HEK293 (cell line): ENCODE data around the gene PZP.

ENCODE experiments used
- CTCF ChIA-PET: fragments of 350-600 bp; formaldehyde crosslinking; extraction: SDS; loops from one replicate; lab custom pipeline; 2021; ENCODE audit warnings: antibody characterized with exemption; lab: Yijun Ruan, JAX
- POLR2A ChIA-PET: fragments of 300-600 bp; formaldehyde crosslinking; extraction: SDS; loops from one replicate; lab custom pipeline; 2020; ENCODE audit warnings: antibody characterized with exemption, inconsistent platforms; lab: Yijun Ruan, JAX
- H3K27ac ChIP-seq: fragments of 200-500 bp; sonication (Bioruptor generic); 2 replicates; pipeline ENCODE4 v1.5.1; 2014; ENCODE audit warnings: low read depth, low read length, control low read depth, inconsistent platforms; ENCODE audit errors: extremely low read depth
- H3K36me3 ChIP-seq, 2 experiments: fragments of 200-500 bp in 1 of 2; sonication (Bioruptor generic) in 1 of 2; 1 replicate in 1 of 2; 2 replicates in 1 of 2; pipeline ENCODE4 v1.5.1; 2014 to 2017; ENCODE audit warnings: inconsistent platforms in 2 of 2, low read length in 2 of 2; ENCODE audit not compliant: control insufficient read depth in 2 of 2, insufficient read depth in 1 of 2
- H3K4me1 ChIP-seq: fragments of 200-500 bp; sonication (Bioruptor generic); 2 replicates; pipeline ENCODE4 v1.5.1; 2014; ENCODE audit warnings: mild to moderate bottlenecking, low read length, inconsistent platforms; ENCODE audit not compliant: control insufficient read depth, insufficient read depth
- H3K4me3 ChIP-seq: 2 replicates; pipeline ENCODE4 v1.5.1; 2011; ENCODE audit warnings: low read depth, mild to moderate bottlenecking, control low read depth, low read length, moderate library complexity
- H3K9me3 ChIP-seq: fragments of 200-500 bp; sonication (Bioruptor generic); 2 replicates; pipeline ENCODE4 v1.5.1; 2014; ENCODE audit warnings: low read depth, low read length, inconsistent platforms; ENCODE audit not compliant: control insufficient read depth, insufficient read depth
- GLIS2 ChIP-seq: fragments of 450-650 bp; formaldehyde crosslinking; IDR thresholded peaks from 2 replicates; pipeline ENCODE4 v1.5.1; 2016; ENCODE audit warnings: missing biosample characterization, missing genetic modification characterization
- HOXC10 ChIP-seq: sonication (generic); formaldehyde crosslinking; IDR thresholded peaks from 2 replicates; pipeline ENCODE4 v1.8.1; 2023; ENCODE audit warnings: mild to moderate bottlenecking, missing genetic modification reagents
- HOXD13 ChIP-seq: sonication (generic); formaldehyde crosslinking; IDR thresholded peaks from 2 replicates; pipeline ENCODE4 v1.8.0; 2022; ENCODE audit warnings: missing genetic modification reagents, borderline replicate concordance
- PBX3 ChIP-seq: sonication (generic); formaldehyde crosslinking; IDR thresholded peaks from 2 replicates; pipeline ENCODE4 v1.8.1; 2022; ENCODE audit warnings: mild to moderate bottlenecking, moderate library complexity, missing genetic modification reagents
- SALL2 ChIP-seq: fragments of 450-650 bp; formaldehyde crosslinking; IDR thresholded peaks from 2 replicates; pipeline ENCODE4 v1.5.0; 2017; ENCODE audit warnings: missing biosample characterization, mild to moderate bottlenecking, missing genetic modification characterization, borderline replicate concordance
- ZBTB20 ChIP-seq: fragments of 450-650 bp; formaldehyde crosslinking; IDR thresholded peaks from 2 replicates; pipeline ENCODE4 v1.5.1; 2016; ENCODE audit warnings: missing biosample characterization, missing genetic modification characterization
- ZBTB26 ChIP-seq: fragments of 450-650 bp; formaldehyde crosslinking; optimal IDR thresholded peaks from 2 replicates; pipeline ENCODE3; 2016; ENCODE audit warnings: missing biosample characterization, mild to moderate bottlenecking, missing genetic modification characterization
- ZBTB7A ChIP-seq: fragments of 450-650 bp; formaldehyde crosslinking; IDR thresholded peaks from 2 replicates; pipeline ENCODE4 v1.5.1; 2016; ENCODE audit warnings: low read depth, missing biosample characterization, missing genetic modification characterization
- ZFHX2 ChIP-seq: fragments of 450-650 bp; formaldehyde crosslinking; conservative IDR thresholded peaks from 2 replicates; pipeline ENCODE4 v1.5.1; 2016; ENCODE audit warnings: missing biosample characterization, missing genetic modification characterization
- ZFP69B ChIP-seq: fragments of 450-650 bp; formaldehyde crosslinking; IDR thresholded peaks from 2 replicates; pipeline ENCODE4 v1.5.1; 2016; ENCODE audit warnings: missing biosample characterization, missing genetic modification characterization
- ZNF140 ChIP-seq: fragments of 450-650 bp; formaldehyde crosslinking; IDR thresholded peaks from 2 replicates; pipeline ENCODE4 v1.5.1; 2016; ENCODE audit warnings: missing biosample characterization, missing genetic modification characterization
- ZNF18 ChIP-seq: fragments of 450-650 bp; formaldehyde crosslinking; IDR thresholded peaks from 2 replicates; pipeline ENCODE4 v1.5.1; 2016; ENCODE audit warnings: missing biosample characterization, missing genetic modification characterization
- ZNF24 ChIP-seq: fragments of 450-650 bp; formaldehyde crosslinking; IDR thresholded peaks from 2 replicates; pipeline ENCODE4 v1.5.1; 2016; ENCODE audit warnings: missing biosample characterization, missing genetic modification characterization
- ZNF394 ChIP-seq: fragments of 450-650 bp; formaldehyde crosslinking; IDR thresholded peaks from 2 replicates; pipeline ENCODE4 v1.5.1; 2016; ENCODE audit warnings: missing biosample characterization, missing genetic modification characterization, mild to moderate bottlenecking, moderate library complexity, borderline replicate concordance
- ZNF398 ChIP-seq: fragments of 450-650 bp; formaldehyde crosslinking; IDR thresholded peaks from 2 replicates; pipeline ENCODE4 v1.5.1; 2017; ENCODE audit warnings: missing biosample characterization, missing genetic modification characterization
- ZNF514 ChIP-seq: fragments of 450-650 bp; formaldehyde crosslinking; IDR thresholded peaks from 2 replicates; pipeline ENCODE4 v1.5.1; 2016; ENCODE audit warnings: missing biosample characterization, missing genetic modification characterization
- ZNF544 ChIP-seq: fragments of 450-650 bp; formaldehyde crosslinking; IDR thresholded peaks from 2 replicates; pipeline ENCODE4 v1.5.0; 2017; ENCODE audit warnings: missing biosample characterization, missing genetic modification characterization
- ZNF548 ChIP-seq: fragments of 450-650 bp; formaldehyde crosslinking; IDR thresholded peaks from 2 replicates; pipeline ENCODE4 v1.5.1; 2016; ENCODE audit warnings: missing biosample characterization, missing genetic modification characterization
- ZNF555 ChIP-seq: fragments of 450-650 bp; formaldehyde crosslinking; conservative IDR thresholded peaks from 2 replicates; pipeline ENCODE4 v1.5.1; 2017; ENCODE audit warnings: missing biosample characterization, mild to moderate bottlenecking, missing genetic modification characterization, inconsistent platforms
- ZNF621 ChIP-seq: fragments of 450-650 bp; formaldehyde crosslinking; IDR thresholded peaks from 2 replicates; pipeline ENCODE4 v1.5.1; 2017; ENCODE audit warnings: missing biosample characterization, missing genetic modification characterization
- ZNF624 ChIP-seq: fragments of 450-650 bp; formaldehyde crosslinking; IDR thresholded peaks from 2 replicates; pipeline ENCODE4 v1.5.1; 2017; ENCODE audit warnings: missing biosample characterization, missing genetic modification characterization
- ZNF664 ChIP-seq: fragments of 450-650 bp; formaldehyde crosslinking; IDR thresholded peaks from 2 replicates; pipeline ENCODE4 v1.5.1; 2016; ENCODE audit warnings: missing biosample characterization, missing genetic modification characterization
- ZNF670 ChIP-seq: fragments of 450-650 bp; formaldehyde crosslinking; IDR thresholded peaks from 2 replicates; pipeline ENCODE4 v1.5.1; 2016; ENCODE audit warnings: missing biosample characterization, missing genetic modification characterization, low read depth
- ZNF677 ChIP-seq: fragments of 450-650 bp; IDR thresholded peaks from 2 replicates; pipeline ENCODE4 v1.5.0; 2018; ENCODE audit warnings: missing biosample characterization, mild to moderate bottlenecking, missing genetic modification characterization, moderate library complexity
- ZNF785 ChIP-seq: fragments of 450-650 bp; formaldehyde crosslinking; IDR thresholded peaks from 2 replicates; pipeline ENCODE4 v1.5.1; 2016; ENCODE audit warnings: missing biosample characterization, missing genetic modification characterization
- ZNF837 ChIP-seq: fragments of 450-650 bp; formaldehyde crosslinking; IDR thresholded peaks from 2 replicates; pipeline ENCODE4 v1.5.1; 2016; ENCODE audit warnings: missing biosample characterization, missing genetic modification characterization
- ZSCAN23 ChIP-seq: fragments of 450-650 bp; formaldehyde crosslinking; IDR thresholded peaks from 2 replicates; pipeline ENCODE4 v1.5.1; 2016; ENCODE audit warnings: missing biosample characterization, missing genetic modification characterization

The PZP gene

GRCh38 chr12:9133216-9133916, 74.8 kb downstream of the PZP start:
- Histone ChIP-seq H3K4me1 (no peaks in the 10 kb centered on the region), H3K9me3 (no peaks in the 10 kb centered on the region), H3K27ac (no peak overlapping the region), H3K4me3 (no peak overlapping the region), H3K36me3 (no peaks in the 10 kb centered on the region)
- no peak for TF ChIP-seq ZNF514 (tag by site-specific recombination)
- TF ChIP-seq ZNF548, result no peak
- TF ChIP-seq ZNF621 (tag by site-specific recombination), result no peak
- no peak for TF ChIP-seq ZNF24 (tag by site-specific recombination)
- no peak for TF ChIP-seq ZBTB7A (tag by site-specific recombination)
- no peak for TF ChIP-seq ZFHX2 (tag by site-specific recombination)
- no peak for TF ChIP-seq ZNF837 (tag by site-specific recombination)
- no peak for TF ChIP-seq ZNF624 (tag by site-specific recombination)
- no peak for TF ChIP-seq GLIS2
- TF ChIP-seq HOXC10 (CRISPR knock-in tag), result no peak
- no peak for TF ChIP-seq ZBTB26
- no peak for TF ChIP-seq ZNF544
- TF ChIP-seq ZNF670 (tag by site-specific recombination), result no peak
- no peak for TF ChIP-seq ZNF677 (tag by site-specific recombination)
- no peak for TF ChIP-seq ZFP69B (tag by site-specific recombination)
- POLR2A ChIA-PET, result no interaction called here
- CTCF ChIA-PET, result no interaction called here

- TF ChIP-seq ZNF785 (tag by site-specific recombination), result no peak
- TF ChIP-seq ZNF394 (tag by site-specific recombination), result no peak
- no peak for TF ChIP-seq ZNF664 (tag by site-specific recombination)
- no peak for TF ChIP-seq ZNF555 (tag by site-specific recombination)
- TF ChIP-seq ZNF18 (tag by site-specific recombination), result no peak
- no peak for TF ChIP-seq HOXD13
- no peak for TF ChIP-seq ZSCAN23 (tag by site-specific recombination)
- no peak for TF ChIP-seq PBX3
- no peak for TF ChIP-seq ZNF140 (tag by site-specific recombination)
- TF ChIP-seq SALL2 (tag by site-specific recombination), result no peak
- no peak for TF ChIP-seq ZBTB20 (tag by site-specific recombination)
- TF ChIP-seq ZNF398 (tag by site-specific recombination), result no peak
- ChIA-PET POLR2A (no interaction called here), CTCF (no interaction called here)
These were observed 76.1 kb downstream of the PZP start for GRCh38 chr12:9132008-9132535.

More at GRCh38 chr12:9132008-9132535, 76.1 kb downstream of the PZP start:
- H3K9me3 ChIP-seq, result no peaks in the 10 kb centered on the region
- H3K36me3 ChIP-seq, result no peaks in the 10 kb centered on the region
- H3K4me1 ChIP-seq, result no peaks in the 10 kb centered on the region
- H3K27ac ChIP-seq, result no peak overlapping the region
- H3K4me3 ChIP-seq, result no peak overlapping the region
